GM12892 (cell line): ENCODE data around the gene SLCO2A1.

Source experiments
- POLR2A ChIP-seq: IDR thresholded peaks from 2 replicates; pipeline ENCODE4 v1.6.1; 2011; ENCODE audit warnings: low read depth, low read length, control low read depth
- POLR2AphosphoS5 ChIP-seq: IDR thresholded peaks from 2 replicates; pipeline ENCODE4 v1.6.1; 2011; ENCODE audit warnings: low read depth, low read length, control low read depth

GRCh38 chr3:133948131-133948810, 81.5 kb downstream of the SLCO2A1 start:
- TF ChIP-seq POLR2AphosphoS5 (no peak), POLR2A (no peak)
